Dermis blood vessel endothelial cell (primary cell): ENCODE measurements around the gene DHRSX. TPM values are rescaled to one million over a fixed set of nuclear protein-coding genes. Genes with fewer than 3 reads are reported as not detected.
"Not testable (repeated sequence)": the region's sequence is repeated elsewhere in the genome, so short reads cannot be mapped to it uniquely, and the experiment has no call there.

Source experiments
- DNase-seq: peaks from one replicate; pipeline ENCODE4 v3.0.0; 2010
- total RNA-seq: library from RNA; depleted of rRNA; stranded (reverse); fragments of >200 nt; gene quantifications from 2 replicates; pipeline ENCODE4 v1.2.3, GENCODE V29; 2014

The DHRSX gene, protein sequence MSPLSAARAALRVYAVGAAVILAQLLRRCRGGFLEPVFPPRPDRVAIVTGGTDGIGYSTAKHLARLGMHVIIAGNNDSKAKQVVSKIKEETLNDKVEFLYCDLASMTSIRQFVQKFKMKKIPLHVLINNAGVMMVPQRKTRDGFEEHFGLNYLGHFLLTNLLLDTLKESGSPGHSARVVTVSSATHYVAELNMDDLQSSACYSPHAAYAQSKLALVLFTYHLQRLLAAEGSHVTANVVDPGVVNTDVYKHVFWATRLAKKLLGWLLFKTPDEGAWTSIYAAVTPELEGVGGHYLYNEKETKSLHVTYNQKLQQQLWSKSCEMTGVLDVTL
- total RNA-seq = 24.6 and 25.2 TPM in 2 replicates

DNA sequence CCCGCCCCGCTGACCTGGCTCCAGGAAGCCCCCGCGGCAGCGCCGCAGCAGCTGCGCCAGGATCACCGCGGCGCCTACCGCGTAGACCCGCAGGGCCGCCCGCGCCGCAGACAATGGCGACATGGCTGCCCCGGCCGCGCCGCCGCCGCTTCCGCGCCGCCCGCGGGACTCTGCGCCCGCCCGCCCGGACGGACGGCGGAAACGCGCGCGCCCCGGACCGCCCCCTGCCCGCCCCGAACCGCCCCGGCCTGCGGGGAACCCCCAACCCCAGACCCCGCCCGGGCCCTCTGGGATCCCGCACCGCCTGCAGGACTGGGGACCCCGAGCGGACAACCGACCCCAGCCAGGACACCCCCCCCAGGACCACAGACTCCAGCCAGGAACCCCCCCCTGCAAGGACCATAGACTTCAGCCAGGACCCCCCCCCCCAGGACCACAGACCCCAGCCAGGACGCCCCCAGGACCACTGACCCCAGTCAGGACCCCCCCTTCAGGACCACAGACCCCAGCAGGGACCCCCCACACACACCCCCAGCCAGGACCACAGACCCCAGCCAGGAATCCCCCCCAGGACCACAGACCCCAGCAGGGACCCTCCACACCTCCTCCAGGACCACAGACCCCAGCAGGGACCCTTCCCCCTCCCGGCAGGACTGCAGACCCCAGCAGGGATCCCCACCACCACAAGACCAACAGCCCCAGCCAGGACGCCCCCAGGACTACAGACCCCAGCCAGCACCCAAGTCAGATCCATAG is at the start of gene DHRSX, which contains the start of gene ZBED1:
Gene DHRSX, minus strand, starts transcription at position 174 of the 756 bp plus-strand sequence. Its CDS starts 51 bp downstream, at position 123.
Gene ZBED1, minus strand, starts transcription at position 174 of the 756 bp plus-strand sequence. CDS start 10,257 bp downstream, outside the sequence.
- DNase-seq = peak; percentile 51

DNA sequence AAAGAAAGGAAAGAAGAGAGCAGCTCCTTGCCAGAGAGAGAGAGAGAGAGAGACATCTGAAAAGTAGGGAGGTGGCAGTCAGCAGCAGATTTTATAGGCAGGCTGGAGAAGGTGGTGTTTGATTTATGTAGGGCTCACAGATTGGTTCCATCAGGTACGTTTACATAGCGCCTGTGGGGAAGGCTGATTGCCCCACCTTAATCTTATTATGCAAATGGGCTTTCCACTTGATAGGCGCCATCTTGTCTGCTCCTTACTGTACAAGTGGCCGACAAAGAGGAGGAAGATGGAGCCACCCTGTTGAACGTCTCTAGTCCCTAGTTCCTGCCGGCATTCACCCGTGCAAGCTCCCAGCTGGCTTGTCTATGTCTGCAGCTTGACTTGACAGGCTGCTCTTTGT is 49.1 kb upstream of the DHRSX start:
- no peak for DNase-seq

DNA sequence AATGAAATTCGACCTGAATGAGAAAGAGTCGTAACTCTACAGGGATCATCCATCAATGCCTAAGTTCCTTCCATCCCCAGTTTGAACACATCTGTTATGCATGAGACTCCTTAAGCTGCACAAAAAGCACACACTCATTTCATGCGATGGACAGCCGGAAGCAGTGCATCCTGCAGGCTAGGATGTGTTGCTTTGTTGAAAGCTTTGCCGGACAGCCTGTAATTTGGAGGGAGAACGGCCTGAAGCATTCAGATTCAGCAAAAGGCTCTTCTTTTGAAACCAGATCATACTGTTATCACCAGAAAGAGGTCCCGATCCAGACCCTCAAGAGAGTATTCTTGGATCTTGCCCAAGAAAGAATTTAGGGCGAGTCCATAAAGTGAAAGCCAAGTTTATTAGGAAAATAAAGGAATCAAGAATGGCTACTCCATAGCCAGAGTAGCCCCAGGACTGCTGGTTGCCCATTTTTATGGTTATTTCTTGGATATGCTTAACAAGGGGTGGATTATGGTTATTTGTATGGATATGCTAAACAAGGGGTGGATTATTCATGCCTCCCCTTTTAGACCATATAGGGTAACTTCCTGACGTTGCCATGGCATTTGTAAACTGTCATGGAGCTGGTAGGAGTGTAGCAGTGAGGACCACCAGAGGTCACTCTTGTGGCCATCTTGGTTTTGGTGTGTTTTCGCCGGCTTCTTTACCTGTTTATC is 48.1 kb upstream of the DHRSX start:
- DNase-seq = no peak

DNA sequence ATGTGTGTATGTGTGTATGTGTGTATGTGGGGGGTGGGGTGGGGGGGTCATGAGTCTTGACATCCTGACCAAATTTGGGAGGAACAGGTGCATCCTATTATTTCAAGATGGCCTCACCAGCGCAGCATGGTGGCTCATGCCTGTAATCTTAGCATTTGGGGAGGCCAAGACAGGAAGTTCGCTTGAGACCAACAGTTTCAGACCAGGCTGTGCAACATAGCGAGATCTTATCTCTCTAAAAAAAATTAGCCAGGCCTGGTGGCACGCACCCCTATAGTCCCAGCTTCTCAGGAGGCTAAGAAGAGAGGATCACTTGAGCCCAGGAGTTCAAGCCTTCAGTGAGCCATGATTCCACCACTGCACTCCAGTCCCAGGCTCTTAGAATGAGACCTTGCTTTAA is 47.0 kb upstream of the DHRSX start:
- no peak for DNase-seq

DNA sequence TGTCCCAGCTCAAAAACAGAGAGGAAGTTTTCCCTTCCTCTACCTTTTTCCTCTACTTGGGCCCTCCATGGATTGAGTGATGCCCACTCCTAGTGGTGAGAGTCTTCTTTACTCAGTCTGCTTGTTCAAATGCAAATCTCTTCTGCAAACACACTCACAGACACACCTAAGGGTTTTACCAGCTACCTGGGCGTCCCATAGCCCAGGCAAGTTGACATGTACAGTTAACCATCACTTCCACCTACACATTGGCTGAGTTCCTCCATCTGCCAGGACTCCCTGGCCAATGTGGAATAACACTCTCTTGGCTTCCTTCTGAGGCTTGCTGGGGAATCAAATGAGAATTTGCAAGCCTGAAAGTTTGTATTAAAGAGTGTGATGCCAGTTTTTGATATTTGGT is 45.7 kb upstream of the DHRSX start:
- no peak for DNase-seq

DNA sequence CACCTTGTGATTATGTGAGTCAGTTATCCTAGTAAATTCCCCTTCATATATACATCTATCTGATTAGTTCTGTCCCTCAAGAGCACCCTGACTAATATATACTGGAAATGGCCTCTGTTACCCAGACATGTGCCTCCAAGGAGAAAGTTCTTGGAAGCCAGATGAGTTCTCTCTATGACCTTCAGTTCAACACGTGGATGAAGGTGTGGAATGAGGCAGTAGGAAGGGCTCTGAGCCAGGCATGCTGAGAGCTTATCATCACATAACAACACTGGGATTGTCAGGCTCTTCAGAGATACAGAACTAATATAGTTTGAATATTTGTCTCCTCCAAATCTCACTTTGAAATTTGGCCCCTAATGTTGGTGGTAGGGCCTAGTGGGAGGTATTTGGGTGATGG is 44.4 kb upstream of the DHRSX start:
- no peak for DNase-seq

- DNase-seq = no peak
These were observed 42.2 kb upstream of the DHRSX start for GRCh38 chrX:2542826-2543521.

DNA sequence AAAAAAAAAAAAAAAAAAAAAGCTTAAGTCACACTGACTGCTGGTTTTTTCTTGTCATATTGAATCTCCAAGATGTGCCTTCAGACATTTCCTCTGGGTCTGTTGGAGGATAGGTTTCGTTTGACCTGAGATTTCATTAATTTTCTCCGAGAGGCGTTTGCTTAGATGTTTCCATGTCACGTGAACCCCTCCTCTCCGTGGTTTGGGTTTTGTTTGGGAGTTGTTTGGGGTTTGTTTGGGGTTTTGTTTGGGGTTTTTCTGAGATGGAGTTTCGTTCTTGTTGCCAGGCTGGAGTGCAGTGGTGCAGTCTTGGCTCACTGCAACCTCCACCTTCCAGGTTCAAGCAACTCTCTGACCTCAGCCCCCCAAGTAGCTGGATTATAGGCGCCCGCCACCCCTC is 40.8 kb upstream of the DHRSX start:
- DNase-seq = no peak

- DNase-seq = no peak
These were observed 39.7 kb upstream of the DHRSX start for GRCh38 chrX:2540426-2540947.

DNA sequence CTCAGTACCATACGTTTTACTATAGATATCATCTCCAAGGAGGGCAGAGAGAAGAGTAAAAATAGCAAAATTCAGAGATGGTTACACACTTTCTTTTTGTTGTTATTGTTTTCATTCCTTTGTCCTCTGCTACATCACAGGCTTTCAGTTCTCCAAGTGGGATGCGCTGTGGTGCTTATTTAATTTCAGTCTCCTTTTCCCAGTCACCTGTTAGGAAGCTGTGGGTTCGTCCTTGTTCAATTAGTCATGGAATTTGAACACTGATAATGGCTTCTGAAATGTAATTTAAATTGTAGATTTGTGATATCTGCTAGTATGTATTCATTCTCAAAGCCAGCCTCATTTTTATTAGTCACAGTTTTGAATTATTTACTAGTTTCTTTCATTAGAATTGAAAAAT is 38.8 kb upstream of the DHRSX start:
- DNase-seq = no peak

- no peak for DNase-seq
These were observed 37.4 kb upstream of the DHRSX start for GRCh38 chrX:2538031-2538757.

GRCh38 chrX:2536974-2537373 is 36.2 kb upstream of the DHRSX start:
- DNase-seq = no peak

- DNase-seq = no peak
These were observed 35.4 kb upstream of the DHRSX start for GRCh38 chrX:2536141-2536540.

DNA sequence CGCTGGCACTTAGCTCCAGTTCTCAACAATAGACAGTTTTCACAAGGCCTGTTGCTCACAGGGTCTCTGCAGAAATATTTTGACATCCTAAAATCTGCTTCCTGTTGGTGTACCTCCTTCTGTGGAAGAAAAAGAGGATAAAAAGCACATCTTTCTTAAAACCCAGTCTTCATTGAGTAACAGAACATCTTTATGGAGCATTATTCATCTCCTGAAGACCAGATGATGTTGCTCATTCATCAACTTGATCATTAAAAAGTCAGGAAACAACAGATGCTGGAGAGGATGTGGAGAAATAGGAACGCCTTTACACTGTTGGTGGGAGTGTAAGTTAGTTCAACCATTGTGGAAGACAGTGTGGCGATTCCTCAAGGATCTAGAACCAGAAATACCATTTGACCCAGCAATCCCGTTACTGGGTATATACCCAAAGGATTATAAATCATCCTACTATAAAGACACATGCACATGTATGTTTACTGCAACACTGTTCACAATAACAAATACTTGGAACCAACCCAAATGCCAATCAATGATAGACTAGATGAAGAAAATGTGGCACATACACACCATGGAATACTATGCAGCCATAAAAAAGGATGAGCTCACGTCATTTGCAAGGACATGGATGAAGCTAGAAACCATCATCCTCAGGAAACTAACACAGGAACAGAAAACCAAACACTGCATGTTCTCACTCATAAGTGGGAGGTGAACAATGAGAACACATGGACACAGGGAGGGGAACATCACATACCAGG is 33.7 kb upstream of the DHRSX start:
- DNase-seq = not testable (repeated sequence)

GRCh38 chrX:2533424-2533823 is 32.6 kb upstream of the DHRSX start:
- DNase-seq = no peak

GRCh38 chrX:2526390-2526789 is 25.6 kb upstream of the DHRSX start:
- no peak for DNase-seq

DNA sequence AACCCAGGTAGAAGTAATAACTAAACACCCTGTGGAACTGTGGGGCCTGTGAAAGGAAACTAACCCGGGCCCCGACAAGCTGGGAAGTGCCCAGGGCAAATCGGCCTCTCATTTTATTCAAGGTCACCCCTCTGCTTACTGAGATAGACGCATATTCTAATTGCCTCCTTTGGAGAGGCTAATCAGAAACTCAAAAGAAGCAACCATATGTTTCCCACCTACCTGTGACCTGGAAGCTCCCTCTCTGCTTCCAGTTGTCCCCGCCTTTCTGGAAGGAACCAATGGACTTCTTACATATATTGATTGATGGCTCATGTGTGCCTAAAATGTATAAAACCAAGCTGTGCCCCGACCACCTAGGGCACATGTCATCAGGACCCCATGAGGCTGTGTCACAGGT is 23.1 kb upstream of the DHRSX start:
- no peak for DNase-seq

GRCh38 chrX:2521927-2522386 is 21.2 kb upstream of the DHRSX start:
- no peak for DNase-seq

DNA sequence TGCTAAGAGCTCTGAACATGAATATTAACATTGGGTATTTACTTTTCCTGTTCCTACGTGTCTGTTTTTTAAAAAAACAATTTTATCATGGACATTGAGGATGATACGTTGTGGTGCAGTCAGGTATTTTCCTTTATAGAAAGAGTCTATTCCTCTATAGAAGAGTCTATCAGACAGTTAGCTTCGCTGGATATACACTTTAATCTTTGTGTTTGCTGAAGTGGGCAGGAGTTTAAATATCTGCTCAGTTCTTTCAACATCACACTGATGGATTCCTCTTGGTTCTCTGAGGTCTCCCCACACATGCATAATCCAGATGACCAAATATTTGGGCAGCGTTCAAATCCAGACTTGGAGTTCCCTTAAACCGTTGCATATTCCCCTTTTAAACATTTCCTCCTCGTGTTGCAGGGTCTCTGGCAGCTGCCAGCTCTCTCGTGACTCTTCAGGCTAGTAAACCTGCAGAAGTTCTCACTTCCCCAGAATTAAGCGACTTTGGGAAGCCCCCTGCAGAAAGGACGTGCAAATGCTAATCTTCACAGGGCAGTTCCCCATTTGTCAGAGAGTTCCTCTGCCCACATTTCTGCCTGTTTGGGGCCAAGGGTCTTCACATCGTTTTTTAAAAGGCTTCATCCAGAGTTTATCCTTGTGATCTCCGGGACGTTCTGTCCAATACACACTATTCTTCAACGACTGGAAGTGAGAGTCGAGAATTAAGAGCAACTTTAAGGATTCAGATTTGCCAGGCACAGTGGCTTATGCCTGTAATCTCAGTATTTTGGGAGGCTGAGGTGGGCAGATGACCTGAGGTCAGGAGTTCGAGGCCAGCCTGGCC is 20.5 kb upstream of the DHRSX start:
- DNase-seq = no peak

- DNase-seq = no peak
These were observed 19.8 kb upstream of the DHRSX start for GRCh38 chrX:2520539-2520938.
